Activated CD4-positive, CD25-positive, alpha-beta regulatory T cell treated with anti-CD3 and anti-CD28 coated beads, Interleukin-2, amount 50 U/mL, for 24 hours (primary cell): ENCODE data around the gene FERMT2.

Source experiments
- ATAC-seq, 2 donors: fragments of 150-1000 bp; cut with Tn5 transposase; one replicate each; pipeline ENCODE4 v1.10.0; 2021; ENCODE audit warnings: mild to moderate bottlenecking in 1 of 2, moderate library complexity in 1 of 2

FERMT2 gene, protein sequence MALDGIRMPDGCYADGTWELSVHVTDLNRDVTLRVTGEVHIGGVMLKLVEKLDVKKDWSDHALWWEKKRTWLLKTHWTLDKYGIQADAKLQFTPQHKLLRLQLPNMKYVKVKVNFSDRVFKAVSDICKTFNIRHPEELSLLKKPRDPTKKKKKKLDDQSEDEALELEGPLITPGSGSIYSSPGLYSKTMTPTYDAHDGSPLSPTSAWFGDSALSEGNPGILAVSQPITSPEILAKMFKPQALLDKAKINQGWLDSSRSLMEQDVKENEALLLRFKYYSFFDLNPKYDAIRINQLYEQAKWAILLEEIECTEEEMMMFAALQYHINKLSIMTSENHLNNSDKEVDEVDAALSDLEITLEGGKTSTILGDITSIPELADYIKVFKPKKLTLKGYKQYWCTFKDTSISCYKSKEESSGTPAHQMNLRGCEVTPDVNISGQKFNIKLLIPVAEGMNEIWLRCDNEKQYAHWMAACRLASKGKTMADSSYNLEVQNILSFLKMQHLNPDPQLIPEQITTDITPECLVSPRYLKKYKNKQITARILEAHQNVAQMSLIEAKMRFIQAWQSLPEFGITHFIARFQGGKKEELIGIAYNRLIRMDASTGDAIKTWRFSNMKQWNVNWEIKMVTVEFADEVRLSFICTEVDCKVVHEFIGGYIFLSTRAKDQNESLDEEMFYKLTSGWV

GRCh38 chr14:52950898-52951680 is at the start of gene FERMT2:
TSS of gene FERMT2 (minus strand) at chr14:52951050. CDS start at chr14:52950568, 482 bp downstream.
- peak; percentile 21 to 48 for ATAC-seq

DNA sequence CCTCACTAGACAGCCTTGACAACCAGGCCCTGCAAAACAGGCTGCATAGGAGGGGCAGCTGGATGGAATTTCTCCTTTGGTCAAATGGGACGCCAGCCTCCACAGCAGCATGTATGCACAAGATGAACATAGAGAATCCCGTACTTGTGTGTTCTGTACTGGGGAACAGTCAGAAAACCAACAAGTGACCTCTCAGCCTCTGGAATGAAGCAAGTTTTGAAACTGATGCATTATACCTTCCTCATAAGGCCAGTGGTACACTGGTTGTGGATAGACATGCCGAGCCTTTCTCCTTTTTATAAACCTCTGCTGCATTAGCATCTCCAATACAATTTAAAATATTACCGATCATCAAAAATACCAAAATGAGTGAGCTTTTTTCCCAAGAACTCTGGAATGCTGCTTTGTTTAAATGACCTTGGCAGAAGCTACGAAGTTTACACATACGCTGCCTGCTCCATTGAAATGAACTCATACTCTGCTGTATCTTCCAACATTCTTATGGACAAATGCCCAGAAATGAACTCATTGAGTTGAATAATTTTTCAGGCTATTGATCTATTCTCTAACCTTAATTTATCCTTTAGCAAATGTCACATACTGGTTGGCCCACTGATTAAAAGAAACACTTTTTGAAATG is 47.6 kb upstream of the FERMT2 start:
- ATAC-seq, result no peak

DNA sequence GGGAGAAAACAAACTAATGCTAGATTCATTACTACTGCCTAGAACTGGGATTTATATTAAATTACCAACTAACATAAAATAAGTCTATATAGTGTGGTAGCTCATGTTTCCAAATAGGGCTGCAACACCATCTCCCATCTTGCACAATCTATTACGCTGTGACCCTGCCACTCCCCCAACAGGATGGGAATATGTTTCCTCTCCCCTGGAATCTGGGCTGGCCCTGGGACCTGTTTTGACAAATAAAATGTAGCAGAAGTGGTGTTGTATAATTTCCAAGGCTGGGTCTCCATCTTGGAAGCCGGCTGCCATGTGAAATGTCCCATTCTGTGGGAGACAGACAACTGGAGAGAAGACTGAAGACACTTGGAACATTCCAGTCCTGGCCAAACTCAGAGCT is 45.6 kb upstream of the FERMT2 start:
- ATAC-seq, result no peak

DNA sequence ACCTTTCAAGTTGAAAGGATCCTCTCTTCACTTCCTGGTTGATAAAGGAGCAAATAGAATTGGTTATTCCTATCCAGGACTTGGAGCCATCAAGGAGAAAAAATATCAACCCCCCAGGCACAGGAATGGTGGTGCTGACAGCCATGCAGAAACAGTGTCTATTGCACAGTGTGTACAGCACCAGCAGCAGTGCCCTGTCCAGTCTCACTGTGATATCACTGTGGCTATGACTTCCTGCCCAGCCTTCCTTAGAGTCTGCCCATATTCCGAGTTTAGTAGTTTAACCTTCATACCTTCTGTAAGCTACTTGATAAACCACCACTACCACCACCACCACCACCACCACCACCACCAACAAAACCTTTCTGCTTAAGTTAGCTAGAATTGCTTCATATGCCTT is 45.1 kb upstream of the FERMT2 start:
- no peak for ATAC-seq

DNA sequence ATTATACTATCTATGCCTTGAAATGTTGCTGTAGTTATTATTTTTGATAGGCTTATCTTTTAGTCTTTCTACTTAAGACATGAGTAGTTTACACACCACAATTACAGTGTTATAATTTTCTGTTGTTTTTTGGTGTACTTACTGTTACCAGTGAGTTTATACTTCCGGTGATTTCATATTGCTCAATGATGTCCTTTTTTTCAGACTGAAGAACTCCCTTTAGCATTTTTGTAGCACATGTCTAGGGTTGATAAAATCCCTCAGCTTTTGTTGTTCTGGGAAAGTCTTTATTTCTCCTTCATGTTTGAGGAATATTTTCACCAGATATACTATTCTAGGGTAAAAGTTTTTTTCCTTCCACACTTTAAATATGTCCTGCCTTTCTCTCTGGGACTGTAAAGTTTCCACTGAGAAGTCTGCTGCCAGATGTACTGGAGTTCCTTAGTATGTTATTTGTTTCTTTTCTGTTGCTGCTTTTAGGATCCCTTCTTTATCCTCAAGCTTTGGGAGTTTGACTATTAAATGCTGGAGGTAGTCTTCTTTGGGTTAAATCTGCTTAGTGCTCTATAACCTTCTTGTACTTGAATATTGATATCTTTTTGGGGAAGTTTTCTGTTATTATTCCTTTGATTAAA is 41.5 kb upstream of the FERMT2 start:
- ATAC-seq, result no peak

GRCh38 chr14:52988139-52988538 is 37.3 kb upstream of the FERMT2 start:
- ATAC-seq, result no peak

DNA sequence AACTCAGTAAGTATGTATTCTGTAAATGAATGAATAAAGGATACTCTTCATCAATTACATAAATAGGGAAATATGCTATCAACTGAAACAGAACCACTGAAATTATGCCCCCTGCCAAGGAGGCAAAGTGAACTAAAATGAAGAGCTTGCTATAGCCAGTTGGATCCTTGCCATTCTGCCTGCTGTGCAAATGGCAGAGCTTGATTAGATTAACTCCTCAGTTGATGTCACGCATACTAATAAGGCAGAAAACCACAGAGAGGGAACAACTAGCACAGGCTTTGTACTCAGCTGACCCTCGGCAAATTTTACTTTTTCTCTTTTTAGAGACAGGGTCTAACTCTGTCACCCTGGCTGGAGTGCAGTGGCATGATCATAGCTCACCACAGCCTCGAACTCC is 36.7 kb upstream of the FERMT2 start:
- ATAC-seq, result no peak

DNA sequence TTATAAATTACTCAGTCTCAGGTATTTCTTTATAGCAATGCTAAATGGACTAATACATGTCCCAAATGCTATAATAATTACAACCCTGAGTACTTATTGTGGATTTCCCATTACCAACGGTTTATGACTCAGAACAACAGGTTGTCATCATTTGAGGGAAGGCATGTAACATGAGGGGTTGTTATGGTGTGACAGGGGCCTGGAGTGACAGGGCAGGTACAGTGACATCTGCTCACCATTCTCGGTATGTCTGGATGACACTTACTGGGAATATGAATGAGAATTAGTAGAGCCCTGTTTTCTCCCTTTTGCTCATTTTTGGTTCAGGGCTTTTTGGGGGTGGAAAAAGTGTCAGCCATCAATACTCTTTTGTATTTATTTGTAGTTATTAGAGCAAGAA is 36.2 kb upstream of the FERMT2 start:
- ATAC-seq, result no peak

DNA sequence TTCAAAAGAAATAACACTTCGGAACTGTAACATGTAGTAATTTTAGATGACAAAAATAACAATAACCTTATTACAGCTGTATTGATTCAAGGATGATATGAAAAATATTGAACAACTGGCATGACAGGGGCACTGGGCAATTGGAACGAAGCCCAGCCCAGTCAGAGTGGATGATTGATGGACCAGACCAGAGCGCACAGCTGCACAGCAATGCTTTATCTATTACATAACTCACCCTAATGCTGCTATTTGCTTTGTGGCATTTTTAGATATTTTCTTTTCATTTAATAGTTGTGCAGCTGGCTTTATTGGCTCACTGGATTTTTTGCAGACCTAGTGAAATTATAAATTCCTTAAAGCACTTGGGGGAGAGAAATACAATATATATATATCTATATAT is 26.9 kb upstream of the FERMT2 start:
- no peak for ATAC-seq

GRCh38 chr14:52974406-52974805 is 23.6 kb upstream of the FERMT2 start:
- ATAC-seq, result no peak

DNA sequence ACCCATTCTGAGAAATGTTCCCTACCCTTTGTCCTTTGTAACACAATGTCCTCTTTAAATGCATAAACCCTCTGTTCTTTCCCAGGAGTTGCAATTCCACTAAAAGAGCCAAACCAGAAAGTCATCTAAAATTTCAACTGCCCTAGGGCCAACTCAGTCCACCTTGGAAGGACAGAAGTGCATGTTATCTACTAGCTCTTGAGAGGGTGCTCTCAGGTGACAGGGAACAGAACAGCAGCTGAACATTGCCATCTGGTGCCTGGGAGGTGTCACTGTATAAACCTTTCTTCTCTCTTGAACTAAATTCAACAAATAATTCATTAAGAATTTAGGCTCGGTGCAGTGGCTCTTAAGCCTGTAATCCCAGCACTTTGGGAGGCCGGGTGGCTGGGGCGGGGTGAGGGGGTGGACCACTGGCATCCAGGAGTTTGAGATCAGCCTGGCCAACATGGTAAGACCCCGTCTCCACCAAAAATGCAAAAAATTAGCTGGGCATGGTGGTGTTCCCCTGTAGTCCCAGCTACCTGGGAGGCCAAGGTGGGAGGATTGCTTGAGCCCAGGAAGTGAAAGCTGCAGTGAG is 10.3 kb upstream of the FERMT2 start:
- ATAC-seq, result peak; percentile 71 to 86

GRCh38 chr14:52960627-52961026 is 9.8 kb upstream of the FERMT2 start:
- peak in 1 of 2 donors; percentile 57 for ATAC-seq

DNA sequence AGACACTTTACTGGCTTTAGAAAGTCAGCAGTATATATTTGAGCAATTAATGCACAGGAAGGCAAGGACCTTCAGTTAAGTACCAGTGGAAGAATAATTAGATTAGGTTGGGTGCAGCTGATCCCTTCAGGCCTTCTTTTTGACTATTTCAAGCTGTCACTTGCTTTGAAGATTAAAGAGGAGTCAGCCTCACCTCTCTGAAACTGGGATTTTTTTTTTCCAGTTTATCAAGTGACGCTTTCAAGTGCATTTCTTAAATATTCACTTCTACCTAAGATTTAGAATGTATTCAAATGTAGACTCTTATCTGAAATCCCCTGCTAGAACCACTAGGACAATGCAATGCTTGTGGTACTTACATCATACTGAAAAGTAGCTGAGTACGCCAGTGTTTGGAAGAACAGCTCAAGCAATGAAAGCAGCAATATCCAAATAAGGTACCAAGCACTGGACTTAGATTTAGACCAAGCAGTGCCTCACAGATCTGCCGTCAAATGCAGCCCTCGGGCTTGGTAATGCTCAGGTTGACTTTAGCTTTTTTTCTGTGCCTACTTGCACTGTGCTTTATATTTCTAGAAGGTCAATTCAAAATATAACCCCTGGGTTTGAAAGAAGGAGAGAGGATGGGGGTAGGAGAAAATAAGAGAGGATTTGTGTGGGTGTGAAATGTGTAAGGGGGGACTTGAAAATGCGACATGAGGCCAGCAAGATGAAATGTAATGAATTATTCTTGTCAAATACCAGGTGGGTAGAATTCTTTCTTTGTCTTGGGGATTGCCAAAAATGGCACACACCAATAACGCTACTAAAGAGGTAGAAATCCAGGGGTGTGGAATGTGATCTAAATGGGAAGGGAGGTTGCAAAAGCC is 3.7 kb upstream of the FERMT2 start:
- peak in 1 of 2 donors; percentile 31 for ATAC-seq

DNA sequence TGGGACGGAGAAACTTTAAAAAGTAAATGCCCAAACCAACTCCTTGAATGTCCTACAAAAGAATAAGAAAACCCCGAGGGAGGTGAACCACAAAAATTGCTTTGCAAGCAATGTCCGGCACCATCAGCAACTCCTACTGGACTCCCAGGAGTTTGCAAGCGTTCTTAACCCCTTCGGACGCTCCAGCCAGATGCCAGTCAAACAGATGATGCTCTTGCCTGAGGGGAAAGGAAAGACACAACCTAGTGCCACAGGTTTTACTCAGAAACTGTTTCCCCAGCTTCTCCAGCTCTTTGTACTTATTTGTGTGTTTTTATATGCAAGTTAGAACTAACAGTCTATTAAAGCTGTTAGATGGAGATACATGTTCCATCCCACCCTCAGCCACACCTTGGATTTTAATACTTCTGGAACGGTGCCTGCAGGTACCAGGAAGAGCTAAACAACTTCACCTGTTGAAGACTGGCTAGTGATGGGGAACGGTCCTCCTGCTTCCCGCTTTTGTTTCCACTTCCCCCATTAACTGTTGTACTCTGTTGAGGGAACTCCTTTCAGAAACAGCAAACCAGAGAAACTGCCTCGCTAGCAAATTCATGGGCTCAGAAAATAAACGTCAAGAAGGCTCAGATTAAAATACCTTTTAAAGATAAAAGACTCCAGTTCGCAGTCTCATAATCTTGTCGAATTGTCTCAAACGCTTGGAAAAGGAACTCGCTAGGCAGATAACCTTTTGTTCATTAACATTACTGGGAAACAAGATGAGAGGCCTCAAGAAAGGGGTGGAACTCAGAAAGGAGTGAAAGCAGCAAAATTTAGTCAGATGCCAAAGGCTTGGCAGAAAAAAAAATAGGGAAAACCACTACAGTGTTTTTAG is 1.1 kb upstream of the FERMT2 start:
- ATAC-seq, result no peak

DNA sequence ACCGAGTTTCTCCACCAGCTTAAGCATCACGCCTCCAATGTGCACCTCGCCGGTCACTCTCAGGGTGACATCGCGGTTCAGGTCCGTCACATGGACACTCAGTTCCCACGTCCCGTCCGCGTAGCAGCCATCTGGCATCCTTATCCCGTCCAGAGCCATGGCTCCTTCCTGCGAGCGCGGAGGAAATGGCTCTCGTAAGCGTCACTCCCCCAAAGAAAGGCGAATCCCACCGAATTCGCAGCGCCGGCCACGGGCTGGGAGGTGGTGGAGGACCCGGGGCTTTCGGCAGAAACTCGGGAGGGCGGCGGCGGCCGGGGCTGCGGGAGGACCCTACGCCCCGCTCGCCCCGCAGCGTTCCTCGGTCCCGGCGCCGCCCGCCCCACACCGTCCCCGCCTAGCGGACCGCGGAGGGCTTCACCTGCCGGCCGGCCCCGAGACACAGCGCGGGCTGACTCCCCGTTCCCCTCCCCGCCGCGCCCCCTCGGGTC is 396 bp downstream of the FERMT2 start:
- ATAC-seq, result peak; percentile 40 to 65

DNA sequence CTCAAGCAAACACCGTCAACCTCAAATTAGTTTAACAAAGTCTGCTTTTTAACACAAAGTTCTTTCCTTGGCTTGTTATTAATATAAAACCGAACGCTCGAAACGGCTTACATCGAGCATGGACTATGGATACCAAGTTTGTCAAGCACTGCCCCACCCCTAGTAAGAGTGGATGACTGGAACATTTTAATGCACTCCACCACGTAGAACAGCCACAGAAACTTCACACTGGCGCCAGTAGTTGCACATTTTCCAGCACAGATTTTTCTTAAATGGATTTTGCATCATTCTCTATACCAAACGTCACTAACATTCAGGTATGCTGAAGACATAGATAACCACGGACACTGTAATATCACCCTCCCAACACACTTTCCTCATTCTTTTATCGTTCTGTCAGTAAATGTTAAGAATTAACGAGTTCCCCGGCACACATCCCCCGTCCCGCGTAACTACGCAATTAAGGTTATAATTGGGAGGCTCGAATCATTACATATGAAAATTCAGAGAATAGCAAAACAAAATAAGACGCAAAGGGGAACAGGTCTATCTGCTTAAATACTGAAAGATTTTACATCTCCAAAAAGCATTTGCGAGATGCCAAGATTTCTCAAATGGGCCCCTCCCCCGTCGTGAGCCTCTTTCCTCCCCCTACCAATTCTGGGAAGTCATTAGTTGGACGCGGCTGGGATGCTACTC is 990 bp downstream of the FERMT2 start:
- ATAC-seq, result no peak

DNA sequence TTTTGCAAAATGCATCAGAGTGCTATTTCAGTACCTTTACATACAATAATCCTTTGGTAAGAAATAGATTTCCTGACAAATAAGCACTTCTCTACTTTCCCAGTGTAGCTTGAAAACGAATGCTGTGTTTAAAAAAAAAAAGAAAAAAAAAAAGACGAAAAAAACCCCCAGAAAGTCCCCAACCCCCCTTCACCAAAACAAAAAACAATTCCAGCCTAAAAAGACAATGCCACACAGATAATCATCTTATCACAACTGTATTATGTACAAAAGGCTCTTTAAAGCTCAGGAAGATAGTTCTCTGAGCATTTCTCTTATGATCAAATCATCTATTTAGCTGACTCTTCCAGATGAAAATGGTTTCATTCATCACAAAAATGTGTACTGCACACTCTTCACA is 1.6 kb downstream of the FERMT2 start:
- no peak for ATAC-seq

DNA sequence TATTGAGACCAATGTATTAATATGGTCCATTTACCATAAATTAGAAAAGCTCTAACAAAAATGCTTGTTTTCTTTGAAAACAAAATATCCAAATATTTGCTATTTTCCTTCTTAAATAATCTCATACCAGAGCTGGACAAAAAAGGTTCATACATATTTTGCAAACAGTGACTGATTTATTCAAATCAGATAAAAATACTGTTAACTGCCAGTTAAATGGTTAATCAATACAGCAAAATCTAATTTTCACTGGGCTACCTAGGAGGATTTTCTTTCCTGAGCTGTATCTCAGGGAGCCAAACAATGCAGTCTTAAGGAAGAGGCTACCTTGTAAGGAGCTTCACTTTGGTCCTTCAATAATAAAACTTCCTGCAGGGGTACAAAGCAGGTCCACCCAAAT is 2.0 kb downstream of the FERMT2 start:
- ATAC-seq, result no peak

DNA sequence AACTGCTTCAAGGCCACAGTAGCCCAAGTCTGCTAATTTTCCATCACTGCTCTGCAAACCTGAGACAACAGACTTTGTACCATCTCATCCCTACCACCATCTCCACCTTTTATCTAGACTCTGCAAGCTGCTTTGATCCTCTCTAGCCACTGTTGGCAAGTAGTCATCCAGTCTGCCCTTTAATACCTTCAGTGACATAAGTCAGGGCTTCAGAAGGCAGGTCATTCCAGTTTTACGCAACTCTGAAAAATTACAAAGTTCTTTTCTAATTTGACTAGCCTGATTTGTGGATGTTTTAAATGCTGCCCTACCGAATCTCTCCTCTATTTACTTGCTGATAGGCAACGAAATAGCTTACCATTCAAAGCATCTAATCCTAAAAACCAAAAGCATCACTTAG is 2.8 kb downstream of the FERMT2 start:
- no peak for ATAC-seq
